Parathyroid adenoma (tissue), 2 donors: ENCODE measurements around the gene MFAP4.

Experiments used
- H2AFZ ChIP-seq: fragments of 300-600 bp; sonication (generic); one replicate; pipeline ENCODE4 v1.7.0; 2017; ENCODE audit warnings: antibody characterized with exemption, mild to moderate bottlenecking
- H3K27ac ChIP-seq: fragments of 300-600 bp; sonication (generic); one replicate; pipeline ENCODE4 v1.7.0; 2017
- H3K27me3 ChIP-seq: fragments of 300-600 bp; sonication (generic); one replicate; pipeline ENCODE4 v1.7.0; 2017; ENCODE audit warnings: low read length; ENCODE audit not compliant: control insufficient read depth, insufficient read depth
- H3K36me3 ChIP-seq: fragments of 300-600 bp; sonication (generic); one replicate; pipeline ENCODE4 v1.7.0; 2017; ENCODE audit warnings: low read length; ENCODE audit not compliant: control insufficient read depth, insufficient read depth
- H3K4me1 ChIP-seq: fragments of 300-600 bp; sonication (generic); one replicate; pipeline ENCODE4 v1.7.0; 2017; ENCODE audit warnings: control low read depth
- H3K4me2 ChIP-seq: fragments of 300-600 bp; sonication (generic); one replicate; pipeline ENCODE4 v1.7.0; 2017; ENCODE audit warnings: low read length
- H3K4me3 ChIP-seq: fragments of 300-600 bp; sonication (generic); one replicate; pipeline ENCODE4 v1.7.0; 2017; ENCODE audit warnings: low read depth, low read length
- H3K79me2 ChIP-seq: fragments of 300-600 bp; sonication (generic); one replicate; pipeline ENCODE4 v1.7.0; 2017; ENCODE audit warnings: control low read depth
- H3K9ac ChIP-seq: fragments of 300-600 bp; sonication (generic); one replicate; pipeline ENCODE4 v1.7.0; 2017; ENCODE audit warnings: mild to moderate bottlenecking
- H3K9me3 ChIP-seq: fragments of 300-600 bp; sonication (generic); one replicate; pipeline ENCODE4 v1.7.0; 2017; ENCODE audit warnings: low read length; ENCODE audit not compliant: control insufficient read depth
- TF ChIP-seq, protein P1 (sequence below): fragments of 300-600 bp; sonication (generic); IDR thresholded peaks from one replicate; pipeline ENCODE4 v1.7.0; 2017; ENCODE audit warnings: antibody characterized with exemption, mild to moderate bottlenecking
- donor health status: primary hyperparathyroidism.

The MFAP4 gene

DNA sequence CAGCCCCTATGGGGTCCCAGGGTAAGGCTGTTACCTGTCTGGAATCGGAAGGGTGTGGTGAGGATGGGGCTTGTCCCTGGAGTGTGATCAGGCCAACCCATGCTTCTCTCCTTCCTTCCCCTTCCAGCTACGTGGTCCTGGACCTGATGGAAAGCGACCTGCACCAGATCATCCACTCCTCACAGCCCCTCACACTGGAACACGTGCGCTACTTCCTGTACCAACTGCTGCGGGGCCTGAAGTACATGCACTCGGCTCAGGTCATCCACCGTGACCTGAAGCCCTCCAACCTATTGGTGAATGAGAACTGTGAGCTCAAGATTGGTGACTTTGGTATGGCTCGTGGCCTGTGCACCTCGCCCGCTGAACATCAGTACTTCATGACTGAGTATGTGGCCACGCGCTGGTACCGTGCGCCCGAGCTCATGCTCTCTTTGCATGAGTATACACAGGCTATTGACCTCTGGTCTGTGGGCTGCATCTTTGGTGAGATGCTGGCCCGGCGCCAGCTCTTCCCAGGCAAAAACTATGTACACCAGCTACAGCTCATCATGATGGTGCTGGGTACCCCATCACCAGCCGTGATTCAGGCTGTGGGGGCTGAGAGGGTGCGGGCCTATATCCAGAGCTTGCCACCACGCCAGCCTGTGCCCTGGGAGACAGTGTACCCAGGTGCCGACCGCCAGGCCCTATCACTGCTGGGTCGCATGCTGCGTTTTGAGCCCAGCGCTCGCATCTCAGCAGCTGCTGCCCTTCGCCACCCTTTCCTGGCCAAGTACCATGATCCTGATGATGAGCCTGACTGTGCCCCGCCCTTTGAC lies 6.3 kb downstream of the MFAP4 start:
- H3K4me1 ChIP-seq: peaks cover 13% of the 10 kb centered on the region
- H2AFZ ChIP-seq: no peak overlapping the region
- TF ChIP-seq, protein P1, sequence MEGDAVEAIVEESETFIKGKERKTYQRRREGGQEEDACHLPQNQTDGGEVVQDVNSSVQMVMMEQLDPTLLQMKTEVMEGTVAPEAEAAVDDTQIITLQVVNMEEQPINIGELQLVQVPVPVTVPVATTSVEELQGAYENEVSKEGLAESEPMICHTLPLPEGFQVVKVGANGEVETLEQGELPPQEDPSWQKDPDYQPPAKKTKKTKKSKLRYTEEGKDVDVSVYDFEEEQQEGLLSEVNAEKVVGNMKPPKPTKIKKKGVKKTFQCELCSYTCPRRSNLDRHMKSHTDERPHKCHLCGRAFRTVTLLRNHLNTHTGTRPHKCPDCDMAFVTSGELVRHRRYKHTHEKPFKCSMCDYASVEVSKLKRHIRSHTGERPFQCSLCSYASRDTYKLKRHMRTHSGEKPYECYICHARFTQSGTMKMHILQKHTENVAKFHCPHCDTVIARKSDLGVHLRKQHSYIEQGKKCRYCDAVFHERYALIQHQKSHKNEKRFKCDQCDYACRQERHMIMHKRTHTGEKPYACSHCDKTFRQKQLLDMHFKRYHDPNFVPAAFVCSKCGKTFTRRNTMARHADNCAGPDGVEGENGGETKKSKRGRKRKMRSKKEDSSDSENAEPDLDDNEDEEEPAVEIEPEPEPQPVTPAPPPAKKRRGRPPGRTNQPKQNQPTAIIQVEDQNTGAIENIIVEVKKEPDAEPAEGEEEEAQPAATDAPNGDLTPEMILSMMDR: no peak
- H3K36me3 ChIP-seq: no peaks in the 10 kb centered on the region
- H3K9ac ChIP-seq: no peak overlapping the region
- no peaks in the 10 kb centered on the region for H3K27me3 ChIP-seq
- no peak overlapping the region for H3K27ac ChIP-seq
- no peak overlapping the region for H3K4me2 ChIP-seq
- H3K9me3 ChIP-seq: no peaks in the 10 kb centered on the region
- H3K4me3 ChIP-seq: no peak overlapping the region
- H3K79me2 ChIP-seq: peaks cover 2% of the 10 kb centered on the region

DNA sequence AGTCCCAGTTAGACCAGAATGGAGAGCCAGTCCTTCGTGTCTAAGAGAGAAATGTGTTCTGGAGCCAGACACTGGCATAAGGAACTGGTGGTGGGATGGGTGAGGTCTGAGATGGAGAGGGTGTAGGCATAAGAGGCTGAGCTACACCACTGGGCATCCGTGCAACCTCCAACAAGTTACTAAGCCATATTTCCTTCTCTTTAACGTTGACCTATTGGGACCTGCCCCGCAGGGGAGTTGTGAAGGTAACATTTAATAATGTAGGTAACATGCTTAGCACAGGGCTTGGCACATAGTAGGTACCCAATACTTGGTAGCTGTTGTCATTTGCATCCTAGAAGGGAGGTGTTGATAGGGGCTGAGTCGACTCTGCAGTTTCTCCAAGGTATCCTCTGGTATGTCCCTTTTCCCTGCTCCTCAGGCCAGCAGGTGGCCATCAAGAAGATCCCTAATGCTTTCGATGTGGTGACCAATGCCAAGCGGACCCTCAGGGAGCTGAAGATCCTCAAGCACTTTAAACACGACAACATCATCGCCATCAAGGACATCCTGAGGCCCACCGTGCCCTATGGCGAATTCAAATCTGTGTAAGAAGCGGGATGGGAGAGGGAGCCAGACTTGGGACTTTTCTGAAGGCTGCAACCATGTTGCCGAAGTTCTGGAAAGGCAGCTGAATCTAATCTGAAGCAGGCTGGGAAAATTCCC lies 7.5 kb downstream of the MFAP4 start:
- Histone ChIP-seq H3K27ac (no peak overlapping the region), H3K4me2 (peak overlapping the region; percentile 71), H3K4me1 (peaks cover 10% of the 10 kb centered on the region), H3K9me3 (no peaks in the 10 kb centered on the region), H2AFZ (no peak overlapping the region), H3K79me2 (peaks cover 2% of the 10 kb centered on the region), H3K4me3 (peak overlapping the region; percentile 90), H3K9ac (no peak overlapping the region), H3K36me3 (no peaks in the 10 kb centered on the region), H3K27me3 (no peaks in the 10 kb centered on the region)
- TF ChIP-seq, protein P1: no peak

DNA sequence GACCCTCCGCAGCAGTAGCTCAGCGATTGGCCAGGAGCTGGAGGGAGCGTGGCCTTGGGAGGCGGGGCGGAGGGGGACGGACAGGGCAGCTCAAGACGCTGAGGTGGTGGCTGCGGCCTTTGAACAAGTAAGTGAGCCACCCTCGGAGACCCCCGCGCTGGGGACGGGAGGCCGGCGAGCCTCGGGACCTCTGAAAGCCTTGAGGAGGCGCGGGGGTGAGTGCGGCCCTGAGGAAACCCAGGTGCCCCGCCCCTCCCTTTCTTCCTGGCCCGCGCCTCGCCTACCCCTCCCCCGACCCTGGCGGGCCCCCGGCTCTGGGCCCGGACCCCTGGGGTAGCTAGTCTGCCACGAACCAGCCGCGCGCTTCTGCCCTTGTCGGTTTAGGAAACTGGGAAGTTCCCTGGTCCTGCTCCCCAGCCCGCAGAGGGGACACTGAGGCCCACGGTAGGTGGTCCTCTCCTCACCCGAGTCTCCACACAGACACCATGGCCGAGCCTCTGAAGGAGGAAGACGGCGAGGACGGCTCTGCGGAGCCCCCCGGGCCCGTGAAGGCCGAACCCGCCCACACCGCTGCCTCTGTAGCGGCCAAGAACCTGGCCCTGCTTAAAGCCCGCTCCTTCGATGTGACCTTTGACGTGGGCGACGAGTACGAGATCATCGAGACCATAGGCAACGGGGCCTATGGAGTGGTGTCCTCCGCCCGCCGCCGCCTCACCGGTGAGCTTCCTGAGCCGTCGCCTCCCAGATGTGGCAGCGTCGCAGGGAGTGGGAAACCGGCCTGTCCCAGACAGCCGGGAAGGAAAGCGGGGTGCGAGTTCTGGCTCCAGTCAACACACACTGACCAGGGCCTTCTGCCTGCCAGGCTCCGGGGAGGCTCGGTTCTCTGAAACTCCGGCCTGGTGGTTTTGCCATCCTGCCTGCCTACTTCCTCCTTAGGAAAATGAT lies 8.3 kb downstream of the MFAP4 start, which contains the start of gene MAPK7:
Gene MAPK7, plus strand, starts transcription at position 83 of the 945 bp plus-strand sequence. Its CDS starts 403 bp downstream, at position 486.
- no peaks in the 10 kb centered on the region for H3K36me3 ChIP-seq
- peak within 1 kb of the TSS; percentile 93 for H3K27ac ChIP-seq
- peak within 1 kb of the TSS; percentile 70 for H3K9ac ChIP-seq
- TF ChIP-seq, protein P1: no peak
- H3K9me3 ChIP-seq: no peaks in the 10 kb centered on the region
- peak within 1 kb of the TSS; percentile 92 for H2AFZ ChIP-seq
- H3K27me3 ChIP-seq: no peaks in the 10 kb centered on the region
- peaks cover 2% of the 10 kb centered on the region for H3K79me2 ChIP-seq
- H3K4me1 ChIP-seq: peaks cover 7% of the 10 kb centered on the region
- peak within 1 kb of the TSS; percentile 90 for H3K4me3 ChIP-seq
- H3K4me2 ChIP-seq: peak within 1 kb of the TSS; percentile 71

DNA sequence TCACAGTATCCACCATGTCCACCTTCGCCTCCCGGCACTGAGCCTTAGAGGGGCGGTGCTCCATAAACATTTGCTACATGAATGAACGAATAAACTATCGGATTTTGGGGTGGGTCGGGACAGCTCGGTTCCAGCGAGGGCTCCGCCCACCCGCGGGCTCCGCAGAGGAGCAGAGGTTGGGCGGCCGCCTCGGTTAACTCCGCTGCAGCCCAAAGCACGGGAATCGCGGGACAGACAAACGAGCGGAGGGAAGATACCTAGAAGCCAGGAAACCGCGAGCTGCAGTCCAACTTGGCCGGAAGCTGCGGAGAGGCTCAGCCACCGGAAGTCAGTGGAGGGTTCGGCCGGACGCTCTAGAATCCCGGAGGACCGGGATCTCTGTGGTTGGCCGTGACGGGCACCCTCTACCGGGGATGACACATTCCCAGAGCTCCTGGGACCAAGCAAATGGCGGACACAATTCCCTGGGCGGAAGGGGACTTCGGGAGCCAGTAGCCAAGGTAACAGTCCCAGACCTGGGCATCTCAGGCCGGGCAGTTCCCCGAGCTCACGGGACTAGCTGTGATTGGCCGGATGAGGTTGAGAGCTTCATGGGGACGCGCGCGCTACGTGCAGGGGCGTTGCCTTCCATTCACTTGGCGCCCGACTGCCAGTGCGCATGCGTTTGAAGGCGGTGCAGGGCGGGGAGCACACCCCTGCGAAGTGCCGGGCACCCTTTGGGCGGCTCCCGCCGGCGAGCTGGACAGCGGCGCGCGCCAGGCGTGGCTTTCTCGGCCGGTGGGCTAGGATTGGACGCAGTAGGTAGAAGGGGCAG lies 9.2 kb downstream of the MFAP4 start:
- Histone ChIP-seq H3K9me3 (no peaks in the 10 kb centered on the region), H3K79me2 (peaks cover 2% of the 10 kb centered on the region), H3K4me3 (peak overlapping the region; percentile 90), H3K27me3 (no peaks in the 10 kb centered on the region), H3K4me2 (peak overlapping the region; percentile 71), H3K36me3 (no peaks in the 10 kb centered on the region), H3K27ac (peak overlapping the region; percentile 93), H3K9ac (peak overlapping the region; percentile 70), H2AFZ (peak overlapping the region; percentile 92), H3K4me1 (peaks cover 7% of the 10 kb centered on the region)
- TF ChIP-seq, protein P1: peak; percentile 26
